Keratinocyte (primary cell): ENCODE results near the gene HS3ST1. TPM values are rescaled to one million over a fixed set of nuclear protein-coding genes. Genes with fewer than 3 reads are reported as not detected.

ENCODE experiments used
- DNase-seq: peaks from one replicate; pipeline ENCODE4 v3.0.0-alpha.2; 2011; ENCODE audit warnings: low read depth, missing footprints, low spot score
- FAIRE-seq: peaks from 2 replicates; lab custom pipeline; 2011; peaks lifted over from hg19 to GRCh38; lab: Jason Lieb, UNC
- H2AFZ ChIP-seq: 2 replicates; pipeline ENCODE4 v1.6.0; 2012; ENCODE audit warnings: low read length, control low read depth, inconsistent platforms; ENCODE audit not compliant: control insufficient read depth
- H3K27ac ChIP-seq: 2 replicates; pipeline ENCODE4 v1.5.1; 2011; ENCODE audit warnings: low read length; ENCODE audit not compliant: control insufficient read depth, insufficient read depth
- H3K27me3 ChIP-seq: 3 replicates; pipeline ENCODE4 v1.6.0; 2011; ENCODE audit warnings: low read length; ENCODE audit not compliant: control insufficient read depth, insufficient read depth; ENCODE audit errors: extremely low read depth
- H3K36me3 ChIP-seq, 2 experiments: 2 replicates in 1 of 2; 3 replicates in 1 of 2; pipeline ENCODE4 v1.5.1; 2011; ENCODE audit warnings: low read length in 2 of 2, mild to moderate bottlenecking in 1 of 2; ENCODE audit not compliant: control insufficient read depth in 2 of 2, insufficient read depth in 2 of 2; ENCODE audit errors: extremely low read depth in 1 of 2
- H3K4me1 ChIP-seq: 3 replicates; pipeline ENCODE4 v1.5.1; 2011; ENCODE audit warnings: low read length; ENCODE audit not compliant: control insufficient read depth, insufficient read depth; ENCODE audit errors: extremely low read depth
- H3K4me2 ChIP-seq: 3 replicates; pipeline ENCODE4 v1.6.0; 2011; ENCODE audit warnings: low read depth, low read length; ENCODE audit not compliant: control insufficient read depth, insufficient read depth; ENCODE audit errors: extremely low read depth
- H3K4me3 ChIP-seq, 3 experiments: fragments of 200-600 bp in 1 of 3; sonication (generic) in 1 of 3; 2 replicates in 2 of 3; 3 replicates in 1 of 3; pipeline ENCODE4 v1.5.1; 2011 to 2016; ENCODE audit warnings: low read length in 3 of 3, mild to moderate bottlenecking in 3 of 3, control low read depth in 2 of 3, inconsistent platforms in 1 of 3, low read depth in 1 of 3, mixed read lengths in 1 of 3, mixed run types in 1 of 3, moderate library complexity in 1 of 3; ENCODE audit not compliant: control insufficient read depth in 2 of 3, insufficient read depth in 2 of 3; ENCODE audit errors: extremely low read depth in 1 of 3
- H3K79me2 ChIP-seq: 2 replicates; pipeline ENCODE4 v1.6.0; 2012; ENCODE audit warnings: low read length; ENCODE audit not compliant: control insufficient read depth, insufficient read depth
- H3K9ac ChIP-seq: 3 replicates; pipeline ENCODE4 v1.6.0; 2011; ENCODE audit warnings: low read length; ENCODE audit not compliant: control insufficient read depth, insufficient read depth; ENCODE audit errors: extremely low read depth
- H3K9me1 ChIP-seq: 3 replicates; pipeline ENCODE4 v1.6.0; 2011; ENCODE audit warnings: low read length; ENCODE audit not compliant: control insufficient read depth, insufficient read depth; ENCODE audit errors: extremely low read depth
- H3K9me3 ChIP-seq: 2 replicates; pipeline ENCODE4 v1.5.1; 2012; ENCODE audit warnings: low read depth, low read length; ENCODE audit not compliant: control insufficient read depth
- H4K20me1 ChIP-seq: 3 replicates; pipeline ENCODE4 v1.6.0; 2011; ENCODE audit warnings: low read length; ENCODE audit not compliant: control insufficient read depth, insufficient read depth; ENCODE audit errors: extremely low read depth
- CTCF ChIP-seq, 3 experiments: IDR thresholded peaks in 1 of 3; conservative IDR thresholded peaks in 1 of 3; optimal IDR thresholded peaks in 1 of 3; 2 replicates in 2 of 3; 3 replicates in 1 of 3; pipeline versions ENCODE3 to v1.5.1; 2011; ENCODE audit warnings: low read length in 3 of 3, mild to moderate bottlenecking in 3 of 3, moderate library complexity in 2 of 3, control low read depth in 1 of 3, inconsistent platforms in 1 of 3; ENCODE audit not compliant: insufficient read depth in 2 of 3; ENCODE audit errors: extremely low read depth in 1 of 3
- EZH2 ChIP-seq: IDR thresholded peaks from one replicate; pipeline ENCODE4 v1.6.1; 2012; ENCODE audit warnings: inconsistent platforms, mild to moderate bottlenecking, low read length, moderate library complexity
- dilution Hi-C: fragments of 300-500 bp; cut with MboI; formaldehyde crosslinking; loops from one replicate; pipeline ENCODE4 v1.7.0; 2020; ENCODE audit warnings: low sequenced_read_pairs; ENCODE audit not compliant: extremely low pct_ligation_motif_present
- polyA plus RNA-seq, 5 experiments: library from polyadenylated mRNA; depleted of rRNA in 3 of 5; stranded (reverse) in 3 of 5; stranded (forward) in 1 of 5; unstranded in 1 of 5; fragments of >200 nt; gene quantifications; 1 replicate in 1 of 5; 2 replicates in 3 of 5; 3 replicates in 1 of 5; pipeline versions ENCODE4 v1.2.1 to v1.2.3, GENCODE V29; 2011 to 2012; ENCODE audit warnings: missing spikeins in 2 of 5, low read depth in 1 of 5, low replicate concordance in 1 of 5

The HS3ST1 gene
- polyA plus RNA-seq, 1 donor (not counting 4 experiments of a cell fraction or from before 2014, with no cell fraction given), result 2.0 TPM

- no peaks in the 10 kb centered on the region for H3K9me1 ChIP-seq
- no peak overlapping the region for H3K27ac ChIP-seq
- no peak overlapping the region for H3K4me2 ChIP-seq
- H3K79me2 ChIP-seq, result no peaks in the 10 kb centered on the region
- no peak for TF ChIP-seq CTCF (optimal IDR thresholded peaks at IDR 0.05 in 1 of 3, IDR thresholded peaks at IDR 0.05 in 1 of 3, conservative IDR thresholded peaks at IDR 0.05 in 1 of 3; ENCODE audit: extremely low read depth in 1 of 3, insufficient read depth in 2 of 3, low read length in 3 of 3)
- no peak for TF ChIP-seq EZH2
- H3K4me3 ChIP-seq, result no peak overlapping the region
- no peaks in the 10 kb centered on the region for H3K9me3 ChIP-seq
- dilution Hi-C loops, result no loop called here
- no peaks in the 10 kb centered on the region for H4K20me1 ChIP-seq
- DNase-seq (no peak), FAIRE-seq (no peak)
- peaks cover 4% of the 10 kb centered on the region for H3K27me3 ChIP-seq
- no peaks in the 10 kb centered on the region for H3K36me3 ChIP-seq
- H3K4me1 ChIP-seq, result no peaks in the 10 kb centered on the region
- no peak overlapping the region for H2AFZ ChIP-seq
- no peak overlapping the region for H3K9ac ChIP-seq
Observed at GRCh38 chr4:11366859-11367258, 61.8 kb downstream of the HS3ST1 start.

DNA sequence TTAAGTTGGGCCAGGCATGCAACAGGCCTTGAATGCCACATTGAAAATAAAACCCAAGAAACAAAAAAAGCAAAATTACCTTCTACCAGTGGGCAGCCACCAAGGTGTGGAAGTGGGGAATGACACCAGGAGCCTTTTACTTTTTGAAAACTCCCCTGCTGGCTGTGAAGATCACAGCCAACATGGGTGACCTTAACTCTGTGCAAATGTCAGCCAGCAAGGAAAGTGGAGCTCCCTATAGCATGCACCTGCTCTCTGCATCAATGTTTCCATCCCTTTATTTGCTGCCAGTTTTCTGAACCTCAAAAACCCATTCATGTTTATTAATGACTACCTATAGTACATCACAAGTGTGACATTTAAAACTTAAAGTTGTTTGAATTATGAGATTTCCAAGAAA, 63.7 kb downstream of the HS3ST1 start:
- peaks cover 4% of the 10 kb centered on the region for H3K27me3 ChIP-seq
- DNase-seq, result no peak
- no peaks in the 10 kb centered on the region for H3K9me3 ChIP-seq
- no peak for FAIRE-seq
- dilution Hi-C loops, result no loop called here
- H3K27ac ChIP-seq, result no peak overlapping the region
- H3K9ac ChIP-seq, result no peak overlapping the region
- no peaks in the 10 kb centered on the region for H3K9me1 ChIP-seq
- no peak overlapping the region for H3K4me3 ChIP-seq
- H3K36me3 ChIP-seq, result no peaks in the 10 kb centered on the region
- no peaks in the 10 kb centered on the region for H3K4me1 ChIP-seq
- H3K79me2 ChIP-seq, result no peaks in the 10 kb centered on the region
- TF ChIP-seq EZH2, result no peak
- TF ChIP-seq CTCF (optimal IDR thresholded peaks at IDR 0.05 in 1 of 3, IDR thresholded peaks at IDR 0.05 in 1 of 3, conservative IDR thresholded peaks at IDR 0.05 in 1 of 3; ENCODE audit: extremely low read depth in 1 of 3, insufficient read depth in 2 of 3, low read length in 3 of 3), result no peak
- H2AFZ ChIP-seq, result no peak overlapping the region
- no peaks in the 10 kb centered on the region for H4K20me1 ChIP-seq
- H3K4me2 ChIP-seq, result no peak overlapping the region
